Measurements from ENCODE around the gene CLASRP.

DNA sequence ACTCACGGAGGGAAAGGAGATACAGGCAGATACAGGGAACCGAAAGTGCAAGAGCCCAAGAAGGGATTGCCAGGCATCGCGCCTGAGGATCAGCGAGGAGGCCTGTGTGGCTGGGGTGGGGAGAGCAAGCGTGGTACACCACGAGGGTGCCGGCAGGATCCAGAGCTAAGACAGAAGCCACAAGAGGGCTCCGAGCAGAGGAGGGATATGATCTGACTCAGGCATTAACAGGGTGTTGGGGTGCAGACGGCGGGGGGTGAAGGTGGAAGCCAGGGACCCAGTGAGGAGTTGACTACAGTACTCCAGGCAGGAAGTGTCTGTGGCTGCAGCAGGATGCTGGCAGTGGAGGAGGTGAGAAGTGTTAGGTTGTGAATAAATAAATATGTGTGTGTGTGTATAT is 48.7 kb downstream of the CLASRP start:
- TF ChIP-seq, protein P1, sequence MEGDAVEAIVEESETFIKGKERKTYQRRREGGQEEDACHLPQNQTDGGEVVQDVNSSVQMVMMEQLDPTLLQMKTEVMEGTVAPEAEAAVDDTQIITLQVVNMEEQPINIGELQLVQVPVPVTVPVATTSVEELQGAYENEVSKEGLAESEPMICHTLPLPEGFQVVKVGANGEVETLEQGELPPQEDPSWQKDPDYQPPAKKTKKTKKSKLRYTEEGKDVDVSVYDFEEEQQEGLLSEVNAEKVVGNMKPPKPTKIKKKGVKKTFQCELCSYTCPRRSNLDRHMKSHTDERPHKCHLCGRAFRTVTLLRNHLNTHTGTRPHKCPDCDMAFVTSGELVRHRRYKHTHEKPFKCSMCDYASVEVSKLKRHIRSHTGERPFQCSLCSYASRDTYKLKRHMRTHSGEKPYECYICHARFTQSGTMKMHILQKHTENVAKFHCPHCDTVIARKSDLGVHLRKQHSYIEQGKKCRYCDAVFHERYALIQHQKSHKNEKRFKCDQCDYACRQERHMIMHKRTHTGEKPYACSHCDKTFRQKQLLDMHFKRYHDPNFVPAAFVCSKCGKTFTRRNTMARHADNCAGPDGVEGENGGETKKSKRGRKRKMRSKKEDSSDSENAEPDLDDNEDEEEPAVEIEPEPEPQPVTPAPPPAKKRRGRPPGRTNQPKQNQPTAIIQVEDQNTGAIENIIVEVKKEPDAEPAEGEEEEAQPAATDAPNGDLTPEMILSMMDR (IDR thresholded peaks at IDR 0.05; ENCODE audit: low read depth, low read length) = no peak
- TF ChIP-seq EZH2phosphoT487 (IDR thresholded peaks at IDR 0.05; ENCODE audit: low read depth) = no peak
